ENCODE measurements around the gene STRN3.
"Not testable (repeated sequence)": the region's sequence is repeated elsewhere in the genome, so short reads cannot be mapped to it uniquely, and the experiment has no call there.

Gene STRN3

GRCh38 chr14:31000629-31001338 is 25.4 kb downstream of the STRN3 start:
- no peak for DNase-seq (ENCODE audit: low read depth in 2 of 2)

GRCh38 chr14:30999038-30999773 is 27.0 kb downstream of the STRN3 start:
- DNase-seq (ENCODE audit: low read depth in 2 of 2) = no peak

DNA sequence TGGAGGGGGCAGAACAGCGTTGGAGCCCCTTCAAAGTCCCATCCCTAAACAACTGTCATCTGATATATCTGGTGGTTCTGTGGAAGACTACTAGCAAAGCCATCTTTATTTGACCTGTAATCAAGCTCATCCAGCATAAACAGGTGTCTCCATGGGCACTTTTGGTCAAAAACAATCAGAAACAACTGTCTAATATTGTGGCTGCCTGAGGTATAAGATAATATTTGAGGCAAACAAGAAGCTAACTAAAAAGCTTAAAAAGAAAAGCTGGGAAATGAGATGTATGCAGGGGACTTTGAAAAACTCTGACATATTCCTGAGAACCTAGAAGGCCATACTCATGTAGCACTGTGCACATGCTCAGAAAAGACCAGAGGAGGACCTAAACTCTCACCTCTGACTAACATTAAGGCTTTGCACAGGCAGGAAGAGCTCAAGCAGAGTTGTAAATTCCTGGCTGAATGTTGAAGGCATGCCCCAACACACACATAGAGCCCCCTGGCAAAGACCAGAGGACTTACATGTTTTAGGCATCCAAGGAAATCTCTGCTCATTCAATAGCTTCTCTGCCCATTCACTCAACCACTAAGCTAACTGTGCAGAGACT is 28.0 kb downstream of the STRN3 start:
- no peak for DNase-seq (ENCODE audit: low read depth in 2 of 2)

DNA sequence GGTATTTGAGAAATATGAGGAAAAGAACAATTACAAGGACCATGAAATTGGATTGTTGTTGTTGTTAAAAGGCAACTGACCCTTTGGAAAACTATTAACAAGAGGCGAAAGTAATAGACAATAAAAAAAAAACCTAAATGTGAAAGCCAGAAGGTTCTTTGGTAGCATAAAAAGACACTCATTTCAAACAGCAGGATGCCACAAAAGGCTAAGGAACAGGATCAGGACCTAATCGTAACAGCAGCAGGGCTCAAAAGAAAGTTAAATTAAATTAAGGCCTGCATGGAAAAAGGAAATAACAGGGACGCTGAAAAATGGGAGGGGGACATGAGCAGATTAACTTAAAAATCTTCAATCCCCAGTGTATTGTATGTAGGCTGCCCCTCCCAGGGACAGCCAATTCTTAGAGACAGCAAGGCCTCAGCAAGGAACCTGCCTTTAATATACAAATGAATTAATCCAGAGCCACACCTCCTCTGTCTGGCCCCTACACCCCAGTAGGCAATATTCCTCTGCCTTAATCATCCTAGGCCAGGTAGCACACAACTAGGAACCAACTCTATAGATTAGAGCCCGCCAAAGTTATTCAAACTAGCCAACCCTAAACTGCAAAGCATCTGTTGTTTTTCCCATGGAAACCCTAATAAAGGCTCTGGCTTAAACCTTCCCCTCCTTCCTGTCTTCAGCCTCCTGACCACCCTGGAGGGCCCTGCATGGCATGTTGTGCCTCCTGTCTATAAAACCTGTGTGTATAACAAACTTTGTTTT is 29.1 kb downstream of the STRN3 start:
- no peak for DNase-seq (ENCODE audit: low read depth in 2 of 2)

DNA sequence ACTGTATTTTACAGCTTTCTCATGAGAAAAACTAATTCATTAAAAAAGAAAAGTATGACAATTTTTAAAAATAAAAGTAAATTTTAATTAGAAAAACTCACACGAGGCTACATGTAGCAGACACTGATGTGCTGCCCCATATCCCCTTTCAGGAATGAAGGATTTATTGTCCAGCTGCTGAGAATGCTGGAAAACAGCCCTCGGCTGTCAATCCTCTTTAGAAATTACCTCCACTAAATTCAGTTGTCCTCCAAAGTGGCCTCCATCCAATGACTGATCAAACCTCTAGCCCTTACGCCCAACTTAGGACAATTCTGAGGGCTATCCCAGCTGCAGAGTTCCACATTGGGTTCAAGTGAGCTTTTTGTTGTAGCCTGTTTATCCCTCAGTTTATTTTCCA is 30.5 kb downstream of the STRN3 start:
- no peak for DNase-seq (ENCODE audit: low read depth in 2 of 2)

DNA sequence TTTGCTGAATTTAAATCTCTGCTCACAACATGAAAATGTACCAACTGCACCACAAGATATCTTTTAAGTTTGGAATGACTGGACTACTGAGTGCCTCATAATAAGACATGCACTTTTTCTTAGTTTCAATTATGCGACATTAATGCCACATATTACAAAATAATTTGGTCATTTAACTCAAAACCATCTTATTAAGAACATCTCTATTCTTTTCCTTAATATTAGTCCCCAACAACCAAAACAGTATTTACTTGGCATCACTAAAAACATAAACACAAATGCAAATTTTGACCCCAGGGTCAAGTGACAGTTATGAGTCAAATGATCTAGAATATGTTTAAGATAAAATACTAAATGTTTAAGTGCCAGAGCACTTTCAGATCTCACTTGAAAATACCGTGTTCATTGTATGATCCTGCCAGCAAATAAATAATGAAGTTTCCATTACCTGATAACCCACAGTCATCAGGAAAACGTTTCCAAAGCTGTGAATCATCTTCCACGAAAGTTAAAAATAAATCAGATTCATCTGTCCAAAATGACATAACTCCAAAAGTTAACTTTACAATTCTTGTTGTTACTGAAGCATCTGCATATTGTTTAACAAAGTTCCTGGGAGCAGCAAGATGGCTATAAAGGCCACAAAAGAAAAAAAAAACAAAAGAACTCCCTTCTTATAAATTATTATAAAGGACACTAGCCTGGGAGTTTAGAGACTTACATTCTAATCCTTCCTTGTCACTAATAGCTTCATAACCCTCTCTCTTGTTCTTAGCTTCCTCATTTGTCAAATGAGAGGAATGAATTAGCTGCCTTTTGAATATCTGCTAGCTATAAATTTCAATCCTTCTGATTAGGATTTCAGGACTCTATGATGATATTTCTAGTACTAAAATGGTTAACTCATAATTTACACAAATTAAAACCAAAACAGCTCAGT is 31.2 kb downstream of the STRN3 start:
- DNase-seq (ENCODE audit: low read depth in 2 of 2) = no peak

DNA sequence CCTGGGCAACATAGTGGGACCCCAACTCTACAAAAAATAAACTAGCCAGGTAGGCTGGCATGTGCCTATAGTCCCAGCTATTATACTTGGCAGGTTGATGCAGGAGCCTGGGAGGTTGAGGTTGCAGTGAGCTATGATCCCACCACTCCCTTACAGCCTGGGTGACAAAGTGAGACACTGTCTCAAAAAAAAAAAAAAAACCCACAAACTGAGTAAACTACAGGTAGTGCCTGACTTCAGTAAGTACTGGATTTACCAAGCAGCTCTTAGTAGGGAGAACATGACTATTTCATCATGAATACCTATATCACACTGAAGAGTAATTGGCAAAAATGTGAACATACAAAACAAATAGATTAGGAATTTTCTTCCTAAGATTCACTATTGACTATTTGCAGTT is 33.1 kb downstream of the STRN3 start:
- no peak for DNase-seq (ENCODE audit: low read depth in 2 of 2)

DNA sequence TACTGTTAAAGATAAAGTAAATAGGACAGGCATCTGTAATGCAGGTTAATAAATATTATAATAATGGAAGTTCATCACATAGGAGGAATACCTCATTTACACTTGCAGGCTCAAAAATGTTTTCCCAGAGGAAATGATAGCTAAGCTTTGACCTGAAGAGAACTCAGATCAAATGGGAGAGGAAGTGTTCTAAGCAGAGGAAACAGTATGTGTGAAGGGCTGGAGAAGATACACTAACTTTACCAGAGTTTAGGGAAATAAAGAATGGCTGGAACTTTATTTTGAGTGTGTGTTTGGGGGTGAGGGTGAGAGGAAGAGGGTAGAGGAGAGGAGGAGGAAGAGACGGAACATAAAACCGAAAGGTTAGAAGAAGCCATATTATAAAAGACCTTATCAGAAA is 34.8 kb downstream of the STRN3 start:
- DNase-seq (ENCODE audit: low read depth in 2 of 2) = no peak

- no peak for DNase-seq (ENCODE audit: low read depth in 2 of 2)
Observed at GRCh38 chr14:30990770-30991169, 35.4 kb downstream of the STRN3 start.

DNA sequence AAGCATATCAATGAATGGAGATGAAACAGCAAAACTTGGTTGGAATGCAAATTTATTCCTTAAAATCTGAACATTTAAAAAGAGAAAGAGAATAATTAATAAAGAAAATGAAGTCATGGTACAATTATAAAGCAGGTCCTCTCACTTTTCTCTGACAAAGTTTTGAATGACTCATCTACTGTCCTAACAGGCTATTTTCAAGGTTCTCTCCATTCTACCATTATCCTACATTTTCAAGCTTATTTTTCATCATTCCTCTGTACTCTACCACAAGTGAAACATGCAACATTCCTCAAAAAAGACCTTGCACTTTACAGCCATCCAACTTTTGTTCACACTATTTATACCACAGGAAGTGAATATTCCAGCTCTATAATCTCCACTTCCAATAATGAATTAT is 37.7 kb downstream of the STRN3 start:
- DNase-seq (ENCODE audit: low read depth in 2 of 2) = no peak

DNA sequence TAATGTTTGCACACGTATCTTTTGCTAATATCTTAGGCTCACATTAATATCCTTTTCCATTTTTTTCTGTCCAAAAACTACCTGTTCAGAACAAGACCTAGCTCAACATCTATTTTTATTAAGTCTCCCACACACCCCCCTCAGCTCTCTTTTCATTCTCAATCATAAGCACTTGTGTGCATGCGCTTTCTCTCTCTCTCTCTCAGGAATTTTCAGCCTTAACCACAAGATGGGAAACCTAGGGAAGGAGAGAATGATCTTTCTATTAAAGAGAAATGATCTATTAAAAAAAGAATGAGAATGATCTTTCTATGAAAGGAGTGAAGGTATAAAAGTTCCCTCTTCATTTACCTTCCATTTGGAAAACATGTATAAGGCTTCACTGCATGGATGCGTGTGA is 40.4 kb downstream of the STRN3 start:
- no peak for DNase-seq (ENCODE audit: low read depth in 2 of 2)

DNA sequence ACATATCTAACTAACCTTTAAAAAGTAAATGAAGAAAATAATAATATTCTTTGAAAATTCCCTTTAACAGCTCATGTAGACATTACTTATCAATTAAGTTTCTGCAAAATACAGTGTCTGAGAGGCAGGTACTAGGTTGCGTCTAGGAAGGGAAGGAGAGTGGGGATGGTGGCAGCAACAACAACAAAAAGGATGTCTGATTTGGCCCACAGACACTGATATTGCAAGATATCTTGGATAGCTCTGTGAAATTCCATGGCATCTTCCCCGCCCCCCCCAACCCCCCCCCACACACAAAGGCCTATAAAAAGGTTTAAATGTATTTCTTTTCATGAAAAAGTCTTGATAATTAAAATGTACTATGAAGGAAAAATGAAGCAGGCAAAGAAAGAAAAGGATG is 42.3 kb downstream of the STRN3 start:
- no peak for DNase-seq (ENCODE audit: low read depth in 2 of 2)

DNA sequence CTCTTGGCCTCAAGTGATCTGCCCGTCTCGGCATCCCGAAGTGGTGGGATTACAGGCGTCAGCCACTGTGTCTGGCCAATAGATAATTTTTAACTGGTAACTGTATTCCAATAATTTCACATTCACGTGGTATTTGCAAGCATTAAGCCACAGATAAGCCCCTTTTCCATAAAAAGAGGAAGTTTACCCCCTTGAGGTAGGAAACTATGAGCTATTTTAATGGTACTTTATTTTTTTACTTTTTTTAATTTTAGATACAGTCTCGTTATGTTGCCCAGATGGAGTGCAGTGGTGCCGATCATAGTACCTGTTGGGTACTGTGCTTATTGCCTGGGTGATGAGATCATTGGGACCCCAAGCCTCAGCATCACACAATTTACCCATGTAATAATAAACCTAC is 43.6 kb downstream of the STRN3 start:
- DNase-seq (ENCODE audit: low read depth in 2 of 2) = no peak

GRCh38 chr14:30980980-30981379 is 45.2 kb downstream of the STRN3 start:
- no peak for DNase-seq (ENCODE audit: low read depth in 2 of 2)

- DNase-seq (ENCODE audit: low read depth in 2 of 2) = not testable (repeated sequence)
Observed at GRCh38 chr14:30980106-30980704, 46.0 kb downstream of the STRN3 start.

DNA sequence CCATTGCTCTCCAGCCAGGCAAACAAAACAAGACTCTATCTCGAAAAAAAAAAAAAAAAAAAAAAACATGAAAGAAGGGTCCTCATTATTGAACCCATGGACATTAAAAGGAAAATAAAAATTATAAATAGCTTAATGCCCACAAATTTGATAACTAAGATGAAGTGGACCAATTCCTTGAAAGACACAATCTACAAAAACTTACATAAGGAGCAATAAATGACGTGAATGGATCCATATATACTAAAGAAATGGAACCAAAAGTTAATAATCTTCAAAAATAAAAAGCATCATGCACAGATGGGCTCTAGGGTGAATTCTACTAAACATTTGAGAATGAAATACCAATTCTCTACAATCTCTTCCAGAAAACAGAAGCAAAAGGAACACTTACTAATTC is 48.4 kb downstream of the STRN3 start:
- DNase-seq (ENCODE audit: low read depth in 2 of 2) = no peak

DNA sequence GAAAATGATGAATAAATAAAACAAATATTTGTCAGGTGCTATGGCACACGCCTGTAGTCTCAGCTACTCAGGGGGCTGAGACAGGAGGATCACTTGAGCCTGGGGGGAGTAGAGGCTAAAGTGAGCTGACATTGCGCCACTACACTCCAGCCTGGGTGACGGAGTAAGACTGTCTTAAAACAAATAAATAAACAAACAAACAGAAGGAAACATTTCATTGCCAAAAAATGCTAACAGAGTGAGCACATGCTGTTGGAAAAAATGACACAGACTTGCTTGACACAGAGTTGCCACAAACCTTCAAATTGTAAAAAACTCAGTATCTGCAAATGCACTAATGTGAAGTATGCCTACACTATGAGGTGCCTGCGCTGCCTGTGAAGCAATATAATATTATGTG is 51.6 kb downstream of the STRN3 start:
- DNase-seq (ENCODE audit: low read depth in 2 of 2) = no peak

DNA sequence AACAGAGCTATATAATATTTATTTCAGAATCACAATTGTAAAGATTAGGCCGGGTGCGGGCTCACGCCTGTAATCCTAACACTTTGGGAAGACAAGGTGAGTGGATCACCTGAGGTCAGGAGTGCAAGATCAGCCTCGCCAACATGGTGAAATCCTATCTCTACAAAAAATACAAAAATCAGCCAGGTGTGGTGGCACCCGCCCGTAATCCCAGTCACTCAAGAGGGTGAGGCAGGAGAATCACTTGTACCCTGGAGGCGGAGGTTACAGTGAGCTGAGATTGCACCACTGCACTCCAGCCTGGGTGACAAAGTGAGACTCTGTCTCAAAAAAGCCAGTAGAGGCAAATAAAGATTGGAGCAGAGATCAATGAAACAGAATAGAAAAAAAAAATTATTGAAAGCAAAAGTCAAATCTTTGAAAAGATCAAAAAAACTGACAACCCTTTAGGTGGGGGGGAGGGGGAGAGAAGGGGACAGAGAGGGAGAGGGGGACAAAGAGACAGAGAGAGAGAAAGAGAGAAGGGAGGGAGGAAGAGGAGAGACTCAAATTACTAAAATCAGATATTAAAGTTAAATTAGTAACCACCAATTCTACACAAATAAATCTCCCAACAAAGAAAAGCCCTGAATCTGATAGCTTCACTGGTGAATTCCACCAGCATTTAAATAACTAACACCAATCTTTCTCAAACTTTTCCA is 53.1 kb downstream of the STRN3 start:
- no peak for DNase-seq (ENCODE audit: low read depth in 2 of 2)

- not testable (repeated sequence) for DNase-seq (ENCODE audit: low read depth in 2 of 2)
Observed at GRCh38 chr14:30972036-30972732, 54.0 kb downstream of the STRN3 start.

GRCh38 chr14:30971586-30971985 is 54.6 kb downstream of the STRN3 start:
- DNase-seq (ENCODE audit: low read depth in 2 of 2) = no peak

Measured in stimulated activated CD8-positive, alpha-beta memory T cell treated with anti-CD3 and anti-CD28 coated beads, Interleukin-2, amount 100 ng/mL, for 1 hour (primary cell).